ENCODE measurements around the gene BLVRA. TPM values are rescaled to one million over a fixed set of nuclear protein-coding genes. Genes with fewer than 3 reads are reported as not detected.

The BLVRA gene
- total RNA-seq, 1 experiment from 2014 or later: 29.7 TPM

- no peak overlapping the region for H3K9ac ChIP-seq (ENCODE audit: low read length)
- ChIA-PET RAD21 (ENCODE audit: low non-redundant PET in 1 of 2, low total read pairs in 2 of 2, uncharacterized antibody in 2 of 2, unreplicated experiment in 2 of 2) (no interaction called here), POLR2A (interaction anchor here (0.9 kb wide), 1 partner anchor 23 kb away, joined by 4 read pairs; the partner anchor contains the start of gene BLVRA), CTCF (interaction anchor here (2.2 kb wide), 1 partner anchor 153 kb away, joined by 7 read pairs; the partner anchor contains the start of gene STK17A)
- ATAC-seq: no peak
- BruUV-seq (replicated peaks): no TSS peak
- no peak overlapping the region for H3K27ac ChIP-seq (ENCODE audit: low read depth, low read length)
- H3K79me2 ChIP-seq (ENCODE audit: insufficient read depth, low read length): no peaks in the 10 kb centered on the region
- no peaks in the 10 kb centered on the region for H3K9me3 ChIP-seq (ENCODE audit: control insufficient read depth in 1 of 2, insufficient read depth in 1 of 2, low read depth in 1 of 2, low read length in 2 of 2)
- no peaks in the 10 kb centered on the region for H4K20me1 ChIP-seq (ENCODE audit: insufficient read depth)
- H3K4me3 ChIP-seq (replicated peaks in 1 of 2; ENCODE audit: low read depth in 1 of 2, low read length in 2 of 2): no peak overlapping the region
- H3K36me3 ChIP-seq (ENCODE audit: control insufficient read depth in 1 of 2, insufficient read depth in 2 of 2, low read length in 2 of 2): no peaks in the 10 kb centered on the region
- H2AFZ ChIP-seq (ENCODE audit: low read depth, low read length, poor library complexity, severe bottlenecking): no peak overlapping the region
- H3K27me3 ChIP-seq (ENCODE audit: insufficient read depth, low read length): no peaks in the 10 kb centered on the region
- no peak for TF ChIP-seq MAX (IDR thresholded peaks at IDR 0.05)
- TF ChIP-seq EGR1 (IDR thresholded peaks at IDR 0.05; ENCODE audit: low read depth): no peak
- no peak for TF ChIP-seq YY1 (IDR thresholded peaks at IDR 0.05; ENCODE audit: extremely low read depth, insufficient replicate concordance, low read depth, low read length)
- no peak for TF ChIP-seq JUND (IDR thresholded peaks at IDR 0.05)
- TF ChIP-seq ZBTB33 (IDR thresholded peaks at IDR 0.05; ENCODE audit: extremely low read depth, insufficient replicate concordance, low read length): no peak
- no peak for TF ChIP-seq SIN3A (IDR thresholded peaks at IDR 0.05; ENCODE audit: low read depth)
- TF ChIP-seq EZH2 (IDR thresholded peaks at IDR 0.05): no peak
- no peak for TF ChIP-seq ATF3 (IDR thresholded peaks at IDR 0.05)
- TF ChIP-seq TCF7L2 (IDR thresholded peaks at IDR 0.05; ENCODE audit: borderline replicate concordance, extremely low read depth, insufficient read depth, insufficient read length): no peak
- no peak for TF ChIP-seq CBX3 (IDR thresholded peaks at IDR 0.05; ENCODE audit: low read depth)
- no peak for TF ChIP-seq POLR2AphosphoS5 (IDR thresholded peaks at IDR 0.05; ENCODE audit: low read depth, low read length)
- TF ChIP-seq FOSL1 (IDR thresholded peaks at IDR 0.05; ENCODE audit: low read depth): no peak
- no peak for TF ChIP-seq ZNF274 (IDR thresholded peaks at IDR 0.05; ENCODE audit: low read depth, low read length)
- no peak for TF ChIP-seq CTCF (IDR thresholded peaks at IDR 0.05 in 2 of 3, conservative IDR thresholded peaks at IDR 0.05 in 1 of 3; ENCODE audit: borderline replicate concordance in 1 of 3, insufficient read depth in 1 of 3, low read depth in 2 of 3, low read length in 2 of 3)
- no peak for TF ChIP-seq ELF1 (IDR thresholded peaks at IDR 0.05; ENCODE audit: borderline replicate concordance, low read depth)
- no peak for TF ChIP-seq SP1 (IDR thresholded peaks at IDR 0.05; ENCODE audit: low read depth)
- TF ChIP-seq SRF (IDR thresholded peaks at IDR 0.05; ENCODE audit: low read depth): no peak
- no peaks in the 10 kb centered on the region for H3K9me2 ChIP-seq (ENCODE audit: insufficient read depth)
- intact Hi-C loops (cut with micrococcal nuclease): no loop called here
- H3K4me2 ChIP-seq (ENCODE audit: low read length): no peak overlapping the region
- peaks cover under 1 to 3% of the 10 kb centered on the region in 2 experiments; a peak in 3 of 4 replicates for H3K4me1 ChIP-seq (ENCODE audit: control insufficient read depth in 1 of 2, insufficient read depth in 2 of 2, low read length in 2 of 2)
- DNase-seq (ENCODE audit: low read depth, low spot score): no peak
Measured at GRCh38 chr7:43735403-43735801, 23.1 kb upstream of the BLVRA start.

Data from HCT116 (cell line).